GM12873 (cell line): ENCODE results near the gene GDAP2.

Experiments
- CTCF ChIP-seq: IDR thresholded peaks from 2 replicates; pipeline ENCODE4 v1.5.1; 2012; ENCODE audit warnings: low read depth, mild to moderate bottlenecking, moderate library complexity, low read length, control low read depth; ENCODE audit not compliant: insufficient read depth; ENCODE audit errors: missing control alignments

GDAP2 gene

GRCh38 chr1:117959364-117959763, 29.9 kb upstream of the GDAP2 start:
- TF ChIP-seq CTCF, result no peak

GRCh38 chr1:117952386-117952785, 23.0 kb upstream of the GDAP2 start:
- no peak for TF ChIP-seq CTCF

- no peak for TF ChIP-seq CTCF
Measured at GRCh38 chr1:117942293-117942692, 12.9 kb upstream of the GDAP2 start.

- no peak for TF ChIP-seq CTCF
Measured at GRCh38 chr1:117933769-117934168, 4.3 kb upstream of the GDAP2 start.

GRCh38 chr1:117932576-117932975, 3.2 kb upstream of the GDAP2 start:
- no peak for TF ChIP-seq CTCF

- no peak for TF ChIP-seq CTCF
Measured at GRCh38 chr1:117930484-117930883, 1.1 kb upstream of the GDAP2 start.

GRCh38 chr1:117930173-117930447, 689 bp upstream of the GDAP2 start:
- TF ChIP-seq CTCF, result no peak

- TF ChIP-seq CTCF, result peak; percentile 17
Measured at GRCh38 chr1:117928881-117929342, 509 bp downstream of the GDAP2 start.
